MM.1S (cell line): ENCODE measurements around the gene DBN1.

Experiments
- DNase-seq: peaks from one replicate; pipeline ENCODE4 v3.0.0-alpha.2; 2015
- H2AFZ ChIP-seq: fragments of 300-600 bp; sonication (generic); 2 replicates; pipeline ENCODE4 v1.6.0; 2016; ENCODE audit warnings: antibody characterized with exemption, low read length
- H3F3A ChIP-seq: fragments of 300-600 bp; sonication (generic); 2 replicates; pipeline ENCODE4 v1.6.1; 2016; ENCODE audit warnings: mild to moderate bottlenecking, antibody characterized with exemption, low read length, moderate library complexity, mixed read lengths; ENCODE audit not compliant: insufficient read depth
- H3K27ac ChIP-seq: fragments of 300-600 bp; sonication (generic); 2 replicates; pipeline ENCODE4 v1.5.1; 2016; ENCODE audit warnings: mild to moderate bottlenecking, low read length
- H3K27me3 ChIP-seq: fragments of 300-600 bp; sonication (generic); replicated peaks from 2 replicates; pipeline ENCODE4 v1.6.0; 2016; ENCODE audit warnings: low read length; ENCODE audit not compliant: insufficient read depth
- H3K36me3 ChIP-seq: fragments of 300-600 bp; sonication (generic); replicated peaks from 2 replicates; pipeline ENCODE4 v1.6.1; 2016; ENCODE audit warnings: mild to moderate bottlenecking, low read length, mixed read lengths; ENCODE audit not compliant: insufficient read depth
- H3K4me1 ChIP-seq: fragments of 300-600 bp; sonication (generic); 2 replicates; pipeline ENCODE4 v1.6.1; 2016; ENCODE audit warnings: low read length, mixed read lengths
- H3K4me2 ChIP-seq: fragments of 300-600 bp; sonication (generic); 2 replicates; pipeline ENCODE4 v1.6.0; 2016; ENCODE audit warnings: low read depth, low read length
- H3K4me3 ChIP-seq: fragments of 300-600 bp; sonication (generic); 2 replicates; pipeline ENCODE4 v1.5.1; 2016; ENCODE audit warnings: low read length, mixed read lengths
- H3K79me2 ChIP-seq: fragments of 300-600 bp; sonication (generic); 2 replicates; pipeline ENCODE4 v1.6.1; 2016; ENCODE audit warnings: mixed run types, low read length, mixed read lengths
- H3K9ac ChIP-seq: fragments of 300-600 bp; sonication (generic); 2 replicates; pipeline ENCODE4 v1.6.1; 2016; ENCODE audit warnings: low read length, mixed read lengths
- H3K9me2 ChIP-seq: fragments of 300-600 bp; sonication (generic); replicated peaks from 2 replicates; pipeline ENCODE4 v1.6.1; 2016; ENCODE audit warnings: mild to moderate bottlenecking, low read length, mixed read lengths; ENCODE audit not compliant: insufficient read depth
- H3K9me3 ChIP-seq: fragments of 300-600 bp; sonication (generic); replicated peaks from 2 replicates; pipeline ENCODE4 v1.6.1; 2016; ENCODE audit warnings: mild to moderate bottlenecking, low read length, mixed read lengths; ENCODE audit not compliant: insufficient read depth
- H4K20me1 ChIP-seq: fragments of 300-600 bp; sonication (generic); 2 replicates; pipeline ENCODE4 v1.6.1; 2016; ENCODE audit warnings: mild to moderate bottlenecking, low read length, moderate library complexity, mixed read lengths; ENCODE audit not compliant: insufficient read depth
- EZH2 ChIP-seq: fragments of 300-600 bp; sonication (generic); optimal IDR thresholded peaks from 2 replicates; pipeline ENCODE3; 2017; ENCODE audit warnings: low read depth, mild to moderate bottlenecking, antibody characterized with exemption, low read length, mixed read lengths
- EZH2phosphoT487 ChIP-seq: fragments of 300-600 bp; sonication (generic); IDR thresholded peaks from 2 replicates; pipeline ENCODE4 v1.6.1; 2018; ENCODE audit warnings: antibody characterized with exemption, low read length
- TF ChIP-seq, protein P1 (sequence below): fragments of 300-600 bp; sonication (generic); IDR thresholded peaks from 2 replicates; pipeline ENCODE4 v1.5.1; 2016; ENCODE audit warnings: antibody characterized with exemption, low read length, mixed read lengths

DBN1 gene

DNA sequence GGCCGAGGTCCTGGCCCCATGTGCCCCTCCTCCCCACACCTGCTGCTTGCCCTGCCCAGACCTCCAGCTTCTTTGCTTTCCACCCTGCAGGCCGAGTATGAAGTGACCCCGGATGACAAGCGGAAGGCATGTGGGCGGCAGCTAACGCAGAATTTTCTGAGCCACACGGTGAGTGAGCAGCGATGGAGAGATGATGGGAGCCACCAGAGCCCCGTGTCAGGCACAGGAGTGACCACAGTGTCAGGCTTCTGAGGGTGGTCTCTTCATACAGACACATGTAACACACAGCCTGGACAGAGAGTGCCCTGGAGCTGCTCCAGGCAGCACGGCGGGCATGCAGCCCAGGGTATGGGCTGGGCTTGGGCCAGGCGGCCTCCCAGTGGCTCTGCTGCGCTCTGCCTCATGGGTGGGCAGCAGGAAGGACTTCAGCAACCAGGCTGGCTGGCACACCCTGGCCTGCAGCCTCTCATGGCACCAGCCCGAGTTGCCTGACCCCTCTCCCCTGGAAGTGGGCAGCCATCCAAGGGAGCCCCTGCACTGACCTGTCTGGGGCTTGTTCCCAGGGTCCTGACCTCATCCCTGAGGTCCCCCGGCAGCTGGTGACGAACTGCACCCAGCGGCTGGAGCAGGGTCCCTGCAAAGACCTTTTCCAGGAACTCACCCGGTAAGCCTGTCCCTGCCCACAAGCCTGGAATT lies 41.1 kb downstream of the DBN1 start:
- H3K9me2 ChIP-seq, result no peaks in the 10 kb centered on the region
- H3K27me3 ChIP-seq, result no peaks in the 10 kb centered on the region
- peaks cover 20% of the 10 kb centered on the region for H3K36me3 ChIP-seq
- peaks cover 49% of the 10 kb centered on the region for H3K4me1 ChIP-seq
- H3K9me3 ChIP-seq, result no peaks in the 10 kb centered on the region
- no peak for TF ChIP-seq EZH2
- TF ChIP-seq EZH2phosphoT487, result no peak
- TF ChIP-seq, protein P1, sequence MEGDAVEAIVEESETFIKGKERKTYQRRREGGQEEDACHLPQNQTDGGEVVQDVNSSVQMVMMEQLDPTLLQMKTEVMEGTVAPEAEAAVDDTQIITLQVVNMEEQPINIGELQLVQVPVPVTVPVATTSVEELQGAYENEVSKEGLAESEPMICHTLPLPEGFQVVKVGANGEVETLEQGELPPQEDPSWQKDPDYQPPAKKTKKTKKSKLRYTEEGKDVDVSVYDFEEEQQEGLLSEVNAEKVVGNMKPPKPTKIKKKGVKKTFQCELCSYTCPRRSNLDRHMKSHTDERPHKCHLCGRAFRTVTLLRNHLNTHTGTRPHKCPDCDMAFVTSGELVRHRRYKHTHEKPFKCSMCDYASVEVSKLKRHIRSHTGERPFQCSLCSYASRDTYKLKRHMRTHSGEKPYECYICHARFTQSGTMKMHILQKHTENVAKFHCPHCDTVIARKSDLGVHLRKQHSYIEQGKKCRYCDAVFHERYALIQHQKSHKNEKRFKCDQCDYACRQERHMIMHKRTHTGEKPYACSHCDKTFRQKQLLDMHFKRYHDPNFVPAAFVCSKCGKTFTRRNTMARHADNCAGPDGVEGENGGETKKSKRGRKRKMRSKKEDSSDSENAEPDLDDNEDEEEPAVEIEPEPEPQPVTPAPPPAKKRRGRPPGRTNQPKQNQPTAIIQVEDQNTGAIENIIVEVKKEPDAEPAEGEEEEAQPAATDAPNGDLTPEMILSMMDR, result no peak
- peaks cover 45% of the 10 kb centered on the region for H3F3A ChIP-seq
- peak overlapping the region; percentile 100 for H3K4me2 ChIP-seq
- peaks cover 79% of the 10 kb centered on the region for H3K79me2 ChIP-seq
- DNase-seq, result no peak
- H3K4me3 ChIP-seq, result peak overlapping the region; percentile 39; the same call in 1 of the 2 replicates
- peak overlapping the region; percentile 73 for H3K9ac ChIP-seq
- peak overlapping the region; percentile 98 for H3K27ac ChIP-seq
- H4K20me1 ChIP-seq, result no peaks in the 10 kb centered on the region
- H2AFZ ChIP-seq, result no peak overlapping the region

DNA sequence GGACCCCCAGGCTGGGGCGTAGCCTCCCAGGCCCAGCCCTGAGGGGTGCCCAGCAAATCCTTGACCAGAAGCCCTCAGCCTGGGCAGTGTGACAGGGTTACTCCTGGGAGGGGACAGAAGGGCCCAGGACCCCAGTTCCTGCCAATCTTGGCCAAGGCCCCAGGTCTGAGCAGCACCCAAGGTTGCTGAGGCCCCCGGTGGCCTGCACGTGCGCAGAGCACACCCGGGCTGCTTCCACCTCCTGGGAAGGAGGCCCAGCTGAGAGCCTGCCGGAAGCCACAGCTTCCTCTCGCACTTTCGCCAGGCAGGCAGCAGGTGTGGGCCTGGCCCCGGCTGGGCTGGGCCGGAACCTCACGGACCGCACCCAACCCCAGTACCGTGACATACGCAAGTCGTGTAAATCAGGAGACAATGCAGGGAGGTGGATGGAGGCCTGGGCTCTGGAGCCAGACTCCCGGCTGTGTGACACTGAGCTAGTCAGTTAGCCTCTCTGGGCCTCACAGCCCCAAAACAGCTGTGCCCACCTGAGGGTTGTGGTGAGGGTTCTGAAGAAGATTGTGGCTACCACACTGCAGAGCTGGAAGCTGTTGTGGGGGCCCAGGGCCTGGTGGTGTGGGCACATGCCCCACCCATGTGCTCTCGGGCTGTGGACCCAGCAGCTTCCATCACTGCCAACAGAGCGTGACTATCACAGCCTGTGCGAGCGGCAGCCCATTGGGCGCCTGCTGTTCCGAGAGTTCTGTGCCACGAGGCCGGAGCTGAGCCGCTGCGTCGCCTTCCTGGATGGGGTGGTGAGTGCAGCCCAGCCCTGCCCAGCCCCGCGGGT lies 41.9 kb downstream of the DBN1 start:
- H3K4me3 ChIP-seq, result peak overlapping the region; percentile 39; the same call in 1 of the 2 replicates
- peak overlapping the region; percentile 73 for H3K9ac ChIP-seq
- H3K27ac ChIP-seq, result peak overlapping the region; percentile 98
- H4K20me1 ChIP-seq, result no peaks in the 10 kb centered on the region
- H3F3A ChIP-seq, result peaks cover 49% of the 10 kb centered on the region
- H3K27me3 ChIP-seq, result no peaks in the 10 kb centered on the region
- peaks cover 20% of the 10 kb centered on the region for H3K36me3 ChIP-seq
- no peak overlapping the region for H2AFZ ChIP-seq
- TF ChIP-seq, protein P1, result no peak
- peaks cover 49% of the 10 kb centered on the region for H3K4me1 ChIP-seq
- H3K9me3 ChIP-seq, result no peaks in the 10 kb centered on the region
- H3K4me2 ChIP-seq, result peak overlapping the region; percentile 100
- no peaks in the 10 kb centered on the region for H3K9me2 ChIP-seq
- peak; percentile 94 for DNase-seq
- H3K79me2 ChIP-seq, result peaks cover 84% of the 10 kb centered on the region

DNA sequence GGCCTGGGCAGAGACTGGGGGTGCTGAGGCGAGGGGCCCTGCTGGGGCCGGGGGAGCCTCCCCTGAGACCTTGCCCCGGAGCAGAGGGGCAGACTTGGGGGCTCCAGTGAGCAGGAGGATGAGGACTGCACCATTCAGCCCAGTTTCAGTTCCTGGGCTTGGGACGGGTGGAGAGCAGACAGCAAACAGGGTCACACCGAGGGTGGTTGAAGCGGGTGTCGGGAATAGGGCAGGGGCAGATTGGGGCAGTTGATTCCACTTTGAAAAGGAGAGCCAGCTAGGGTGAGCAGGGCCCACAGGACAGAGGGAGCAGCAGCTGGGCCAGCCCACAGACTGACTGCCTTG lies 42.5 kb downstream of the DBN1 start:
- Histone ChIP-seq H4K20me1 (no peaks in the 10 kb centered on the region), H3K4me1 (peaks cover 49% of the 10 kb centered on the region), H3K79me2 (peaks cover 81% of the 10 kb centered on the region), H3K9ac (peak overlapping the region; percentile 73), H3K36me3 (peaks cover 20% of the 10 kb centered on the region), H3K27ac (peak overlapping the region; percentile 98), H3K4me2 (peak overlapping the region; percentile 100), H3F3A (peaks cover 49% of the 10 kb centered on the region), H3K27me3 (no peaks in the 10 kb centered on the region), H3K9me3 (no peaks in the 10 kb centered on the region), H2AFZ (no peak overlapping the region), H3K4me3 (0 out of 2 replicates have a peak overlapping the region, but pooled peaks have one; percentile 11), H3K9me2 (no peaks in the 10 kb centered on the region)
- TF ChIP-seq EZH2, result no peak
- TF ChIP-seq, protein P1, result no peak
- TF ChIP-seq EZH2phosphoT487, result no peak
- DNase-seq, result no peak
